Glutamatergic neuron (in vitro differentiated cells): ENCODE results near the gene TPD52L3. TPM values are rescaled to one million over a fixed set of nuclear protein-coding genes. Genes with fewer than 3 reads are reported as not detected.

Experiments
- DNase-seq: peaks from one replicate; pipeline ENCODE4 v3.0.0; 2022
- H3K27ac Mint-ChIP-seq: one replicate; pipeline ENCODE4 v1.8.0; 2020; ENCODE audit warnings: mild to moderate bottlenecking, mixed read lengths, inconsistent platforms; ENCODE audit not compliant: unreplicated experiment
- H3K27me3 Mint-ChIP-seq: one replicate; pipeline ENCODE4 v1.8.0; 2020; ENCODE audit warnings: mild to moderate bottlenecking, moderate library complexity, mixed read lengths, inconsistent platforms; ENCODE audit not compliant: unreplicated experiment
- H3K36me3 Mint-ChIP-seq: one replicate; pipeline ENCODE4 v1.8.0; 2020; ENCODE audit warnings: mild to moderate bottlenecking, mixed read lengths, inconsistent platforms; ENCODE audit not compliant: unreplicated experiment
- H3K4me1 Mint-ChIP-seq: one replicate; pipeline ENCODE4 v1.8.0; 2020; ENCODE audit warnings: mild to moderate bottlenecking, low read depth, mixed read lengths, inconsistent platforms; ENCODE audit not compliant: unreplicated experiment
- H3K4me3 Mint-ChIP-seq: one replicate; pipeline ENCODE4 v1.8.0; 2020; ENCODE audit warnings: mild to moderate bottlenecking, mixed read lengths, inconsistent platforms; ENCODE audit not compliant: unreplicated experiment
- H3K9me3 Mint-ChIP-seq: one replicate; pipeline ENCODE4 v1.8.0; 2020; ENCODE audit warnings: mild to moderate bottlenecking, moderate library complexity, mixed read lengths, inconsistent platforms; ENCODE audit not compliant: unreplicated experiment
- CTCF ChIP-seq: fragments of 200-600 bp; sonication (generic); IDR thresholded peaks from one replicate; pipeline ENCODE4 v1.5.0; 2021; ENCODE audit not compliant: partially characterized antibody, unreplicated experiment
- total RNA-seq: library from RNA; stranded (reverse); fragmentation: NEBNext Ultra II Directional; extraction: Animal tissue kit (Norgen Biotek cat#: 25700); gene quantifications from one replicate; pipeline ENCODE4 v1.2.1, GENCODE V29; 2021; ENCODE audit not compliant: unreplicated experiment

Gene TPD52L3
- total RNA-seq, 1 donor from 2014 or later = not detected

- Mint-ChIP-seq H3K4me3 (no peak overlapping the region), H3K36me3 (no peaks in the 10 kb centered on the region), H3K4me1 (no peaks in the 10 kb centered on the region), H3K27ac (no peak overlapping the region), H3K27me3 (no peaks in the 10 kb centered on the region), H3K9me3 (no peaks in the 10 kb centered on the region)
- DNase-seq = no peak
- TF ChIP-seq CTCF = no peak
Observed at GRCh38 chr9:6307551-6308096, 20.6 kb upstream of the TPD52L3 start.

GRCh38 chr9:6330958-6331634, 2.9 kb downstream of the TPD52L3 start:
- Mint-ChIP-seq H3K4me3 (no peak overlapping the region), H3K36me3 (peaks cover 7% of the 10 kb centered on the region), H3K27me3 (no peaks in the 10 kb centered on the region), H3K4me1 (no peaks in the 10 kb centered on the region), H3K9me3 (peaks cover 1% of the 10 kb centered on the region), H3K27ac (no peak overlapping the region)
- DNase-seq = no peak
- no peak for TF ChIP-seq CTCF

- peaks cover 3% of the 10 kb centered on the region for H3K9me3 Mint-ChIP-seq
- peaks cover 3% of the 10 kb centered on the region for H3K27me3 Mint-ChIP-seq
- no peak overlapping the region for H3K27ac Mint-ChIP-seq
- H3K36me3 Mint-ChIP-seq = peaks cover 12% of the 10 kb centered on the region
- no peak for TF ChIP-seq CTCF
- H3K4me3 Mint-ChIP-seq = no peak overlapping the region
- H3K4me1 Mint-ChIP-seq = no peaks in the 10 kb centered on the region
- DNase-seq = no peak
Observed at GRCh38 chr9:6334305-6334704, 6.1 kb downstream of the TPD52L3 start.

- H3K4me1 Mint-ChIP-seq = no peaks in the 10 kb centered on the region
- DNase-seq = no peak
- no peaks in the 10 kb centered on the region for H3K27me3 Mint-ChIP-seq
- H3K4me3 Mint-ChIP-seq = no peak overlapping the region
- no peak for TF ChIP-seq CTCF
- H3K9me3 Mint-ChIP-seq = no peaks in the 10 kb centered on the region
- no peaks in the 10 kb centered on the region for H3K36me3 Mint-ChIP-seq
- H3K27ac Mint-ChIP-seq = no peak overlapping the region
Observed at GRCh38 chr9:6348766-6349165, 20.6 kb downstream of the TPD52L3 start.

GRCh38 chr9:6351737-6352136, 23.6 kb downstream of the TPD52L3 start:
- H3K36me3 Mint-ChIP-seq = no peaks in the 10 kb centered on the region
- H3K9me3 Mint-ChIP-seq = no peaks in the 10 kb centered on the region
- no peak overlapping the region for H3K4me3 Mint-ChIP-seq
- TF ChIP-seq CTCF = no peak
- H3K4me1 Mint-ChIP-seq = no peaks in the 10 kb centered on the region
- H3K27me3 Mint-ChIP-seq = no peaks in the 10 kb centered on the region
- no peak for DNase-seq
- no peak overlapping the region for H3K27ac Mint-ChIP-seq
